Neural progenitor cell (in vitro differentiated cells): ENCODE measurements around the gene RNF114.

Experiments
- CTCF ChIP-seq: fragments of 200-600 bp; sonication (generic); IDR thresholded peaks from 2 replicates; pipeline ENCODE4 v1.5.1; 2017; ENCODE audit warnings: antibody characterized with exemption, mild to moderate bottlenecking
- EZH2 ChIP-seq: fragments of 200-600 bp; sonication (generic); IDR thresholded peaks from 2 replicates; pipeline ENCODE4 v1.6.1; 2017; ENCODE audit warnings: antibody characterized with exemption, mild to moderate bottlenecking, moderate library complexity
- EZH2phosphoT487 ChIP-seq: fragments of 200-600 bp; sonication (generic); IDR thresholded peaks from 2 replicates; pipeline ENCODE4 v1.6.1; 2017; ENCODE audit warnings: antibody characterized with exemption

DNA sequence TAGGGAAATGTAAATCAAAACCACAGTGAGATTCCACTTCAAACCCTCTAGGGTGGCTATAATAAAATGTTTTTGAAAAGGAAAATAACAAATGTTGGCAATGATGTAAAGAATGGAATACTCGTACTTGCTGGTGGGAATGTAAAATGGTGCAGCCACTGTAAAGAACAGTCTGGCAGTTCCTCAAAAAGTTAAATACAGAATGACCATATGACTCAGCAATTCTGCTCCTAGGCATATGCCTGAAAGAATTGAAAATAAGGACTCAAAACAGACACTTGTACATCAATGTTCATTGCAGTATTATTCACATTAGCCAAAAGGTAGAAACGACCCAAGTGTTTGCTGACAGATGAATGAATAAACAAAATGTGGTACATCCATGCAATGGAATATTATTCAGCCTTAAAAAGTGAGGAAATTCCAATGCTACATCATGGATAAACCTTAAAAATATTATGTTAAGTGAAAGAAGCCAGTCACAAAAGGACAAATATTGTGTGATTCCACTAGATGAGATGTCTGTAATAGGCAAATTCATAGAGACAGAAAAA is 10.2 kb upstream of the RNF114 start:
- TF ChIP-seq EZH2: no peak
- TF ChIP-seq CTCF: no peak
- no peak for TF ChIP-seq EZH2phosphoT487
